Vagina (tissue), 2 donors: ENCODE results near the gene TSC22D1. TPM values are rescaled to one million over a fixed set of nuclear protein-coding genes. Genes with fewer than 3 reads are reported as not detected.

ENCODE experiments used
- DNase-seq, 2 donors: peaks; one replicate each; pipeline ENCODE4 v3.0.0-alpha.2; 2017; ENCODE audit errors: extremely low spot score in 2 of 2
- H3K27ac ChIP-seq: fragments of 200-600 bp; sonication (generic); one replicate; pipeline ENCODE4 v1.5.1; 2019
- H3K27me3 ChIP-seq: fragments of 200-600 bp; sonication (generic); one replicate; pipeline ENCODE4 v1.5.1; 2019
- H3K36me3 ChIP-seq, 2 donors: fragments of 200-600 bp; sonication (generic); one replicate each; pipeline ENCODE4 v1.5.1; 2017 to 2019
- H3K4me1 ChIP-seq: fragments of 200-600 bp; sonication (generic); one replicate; pipeline ENCODE4 v1.5.1; 2019
- H3K4me3 ChIP-seq, 2 donors: fragments of 200-600 bp; sonication (generic); 1 replicate in 1 of 2; 2 replicates in 1 of 2; pipeline ENCODE4 v1.5.1; 2016 to 2019
- H3K9me3 ChIP-seq: fragments of 200-600 bp; sonication (generic); one replicate; pipeline ENCODE4 v1.5.1; 2019
- POLR2A ChIP-seq, 2 donors: fragments of 450-650 bp; IDR thresholded peaks; one replicate each; pipeline ENCODE4 v1.6.1; 2017; ENCODE audit warnings: antibody characterized with exemption in 2 of 2, mild to moderate bottlenecking in 2 of 2, moderate library complexity in 2 of 2
- POLR2AphosphoS5 ChIP-seq, 2 donors: sonication (generic); formaldehyde crosslinking; IDR thresholded peaks; one replicate each; pipeline ENCODE4 v1.9.0; 2017; ENCODE audit warnings: antibody characterized with exemption in 2 of 2, mild to moderate bottlenecking in 2 of 2, low read depth in 1 of 2; ENCODE audit not compliant: insufficient read depth in 1 of 2
- intact Hi-C: fragments of 100-400 bp; cut with DNase I; formaldehyde crosslinking; loops from one replicate; pipeline ENCODE4 v1.15.1; 2023
- total RNA-seq: library from RNA; depleted of rRNA; stranded (reverse); fragments of >200 nt; gene quantifications from one replicate; pipeline ENCODE4 v1.2.3, GENCODE V29; 2016
- TF ChIP-seq, protein P1 (sequence below), 3 experiments: fragments of 450-650 bp in 2 of 3; fragments of 200-600 bp in 1 of 3; sonication (generic) in 1 of 3; IDR thresholded peaks; one replicate each; pipeline ENCODE4 v1.5.1; 2017 to 2019; ENCODE audit warnings: antibody characterized with exemption in 3 of 3, mild to moderate bottlenecking in 2 of 3, moderate library complexity in 2 of 3

Gene TSC22D1
- total RNA-seq, 1 donor from 2014 or later = 117 TPM

GRCh38 chr13:44416301-44416700, 159.8 kb downstream of the TSC22D1 start:
- DNase-seq = no peak
- Histone ChIP-seq H3K9me3 (no peaks in the 10 kb centered on the region), H3K36me3 (no peaks in the 10 kb centered on the region), H3K27ac (no peak overlapping the region), H3K4me3 (no peak overlapping the region), H3K4me1 (no peaks in the 10 kb centered on the region), H3K27me3 (no peaks in the 10 kb centered on the region)
- TF ChIP-seq POLR2AphosphoS5 (IDR thresholded peaks at IDR 0.05; ENCODE audit: insufficient read depth in 1 of 2, low read depth in 1 of 2) (no peak), POLR2A (IDR thresholded peaks at IDR 0.05) (no peak)
- TF ChIP-seq, protein P1, sequence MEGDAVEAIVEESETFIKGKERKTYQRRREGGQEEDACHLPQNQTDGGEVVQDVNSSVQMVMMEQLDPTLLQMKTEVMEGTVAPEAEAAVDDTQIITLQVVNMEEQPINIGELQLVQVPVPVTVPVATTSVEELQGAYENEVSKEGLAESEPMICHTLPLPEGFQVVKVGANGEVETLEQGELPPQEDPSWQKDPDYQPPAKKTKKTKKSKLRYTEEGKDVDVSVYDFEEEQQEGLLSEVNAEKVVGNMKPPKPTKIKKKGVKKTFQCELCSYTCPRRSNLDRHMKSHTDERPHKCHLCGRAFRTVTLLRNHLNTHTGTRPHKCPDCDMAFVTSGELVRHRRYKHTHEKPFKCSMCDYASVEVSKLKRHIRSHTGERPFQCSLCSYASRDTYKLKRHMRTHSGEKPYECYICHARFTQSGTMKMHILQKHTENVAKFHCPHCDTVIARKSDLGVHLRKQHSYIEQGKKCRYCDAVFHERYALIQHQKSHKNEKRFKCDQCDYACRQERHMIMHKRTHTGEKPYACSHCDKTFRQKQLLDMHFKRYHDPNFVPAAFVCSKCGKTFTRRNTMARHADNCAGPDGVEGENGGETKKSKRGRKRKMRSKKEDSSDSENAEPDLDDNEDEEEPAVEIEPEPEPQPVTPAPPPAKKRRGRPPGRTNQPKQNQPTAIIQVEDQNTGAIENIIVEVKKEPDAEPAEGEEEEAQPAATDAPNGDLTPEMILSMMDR (IDR thresholded peaks at IDR 0.05) = no peak
- intact Hi-C loops = no loop called here

- Histone ChIP-seq H3K27me3 (no peaks in the 10 kb centered on the region), H3K4me3 (no peak overlapping the region), H3K36me3 (no peaks in the 10 kb centered on the region), H3K27ac (no peak overlapping the region), H3K9me3 (no peaks in the 10 kb centered on the region), H3K4me1 (no peaks in the 10 kb centered on the region)
- no peak for TF ChIP-seq POLR2AphosphoS5 (IDR thresholded peaks at IDR 0.05; ENCODE audit: insufficient read depth in 1 of 2, low read depth in 1 of 2)
- TF ChIP-seq, protein P1 (IDR thresholded peaks at IDR 0.05) = no peak
- TF ChIP-seq POLR2A (IDR thresholded peaks at IDR 0.05) = no peak
- intact Hi-C loops = no loop called here
- DNase-seq = no peak
Measured at GRCh38 chr13:44415815-44416214, 160.3 kb downstream of the TSC22D1 start.

- no peak overlapping the region for H3K4me3 ChIP-seq
- H3K36me3 ChIP-seq = no peaks in the 10 kb centered on the region
- DNase-seq = no peak
- TF ChIP-seq POLR2AphosphoS5 (IDR thresholded peaks at IDR 0.05; ENCODE audit: insufficient read depth in 1 of 2, low read depth in 1 of 2) (no peak), POLR2A (IDR thresholded peaks at IDR 0.05) (no peak)
- TF ChIP-seq, protein P1 (IDR thresholded peaks at IDR 0.05) = no peak
- no peak overlapping the region for H3K27ac ChIP-seq
- H3K9me3 ChIP-seq = no peaks in the 10 kb centered on the region
- no peaks in the 10 kb centered on the region for H3K4me1 ChIP-seq
- intact Hi-C loops = loop anchor here (1.0 kb wide), 1 partner anchor 29 kb away; no protein-coding TSS in a partner anchor
- H3K27me3 ChIP-seq = no peaks in the 10 kb centered on the region
Measured at GRCh38 chr13:44414716-44415115, 161.4 kb downstream of the TSC22D1 start.

DNA sequence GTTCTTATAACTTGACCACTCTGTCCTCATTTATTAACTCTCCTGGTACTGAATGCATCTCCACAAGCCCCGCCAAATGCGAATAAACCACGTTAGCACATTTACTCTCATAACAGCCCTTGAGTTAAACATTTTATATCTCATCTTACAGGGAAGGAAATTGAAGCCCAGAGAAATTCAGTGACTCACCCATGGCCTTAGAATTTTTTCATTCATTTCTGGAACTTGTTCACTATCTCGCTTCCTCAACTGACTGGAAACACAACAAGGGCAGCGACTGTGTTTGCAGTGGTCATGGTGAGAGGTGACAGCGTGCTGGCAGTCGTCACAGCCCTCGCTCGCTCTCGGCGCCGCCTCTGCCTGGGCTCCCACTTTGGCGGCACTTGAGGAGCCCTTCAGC, 163.0 kb downstream of the TSC22D1 start:
- Histone ChIP-seq H3K9me3 (no peaks in the 10 kb centered on the region), H3K27ac (no peak overlapping the region), H3K4me3 (no peak overlapping the region), H3K27me3 (no peaks in the 10 kb centered on the region), H3K36me3 (no peaks in the 10 kb centered on the region), H3K4me1 (no peaks in the 10 kb centered on the region)
- no peak for DNase-seq
- intact Hi-C loops = no loop called here
- TF ChIP-seq, protein P1 (IDR thresholded peaks at IDR 0.05) = no peak
- TF ChIP-seq POLR2AphosphoS5 (IDR thresholded peaks at IDR 0.05; ENCODE audit: insufficient read depth in 1 of 2, low read depth in 1 of 2) = no peak
- TF ChIP-seq POLR2A (IDR thresholded peaks at IDR 0.05) = no peak

GRCh38 chr13:44412346-44412935, 163.7 kb downstream of the TSC22D1 start:
- H3K4me3 ChIP-seq = no peak overlapping the region
- H3K27ac ChIP-seq = no peak overlapping the region
- no peaks in the 10 kb centered on the region for H3K27me3 ChIP-seq
- no peak for DNase-seq
- intact Hi-C loops = no loop called here
- H3K36me3 ChIP-seq = no peaks in the 10 kb centered on the region
- no peaks in the 10 kb centered on the region for H3K4me1 ChIP-seq
- TF ChIP-seq POLR2AphosphoS5 (IDR thresholded peaks at IDR 0.05; ENCODE audit: insufficient read depth in 1 of 2, low read depth in 1 of 2) (no peak), POLR2A (IDR thresholded peaks at IDR 0.05) (no peak)
- TF ChIP-seq, protein P1 (IDR thresholded peaks at IDR 0.05) = no peak
- no peaks in the 10 kb centered on the region for H3K9me3 ChIP-seq
